Prostate gland (tissue), 2 donors: ENCODE measurements around the gene ABCF2.

Experiments
- POLR2A ChIP-seq: fragments of 450-650 bp; IDR thresholded peaks from one replicate; pipeline ENCODE4 v1.6.1; 2016; ENCODE audit warnings: antibody characterized with exemption, mild to moderate bottlenecking
- POLR2AphosphoS5 ChIP-seq: sonication (generic); formaldehyde crosslinking; IDR thresholded peaks from one replicate; pipeline ENCODE4 v1.6.1; 2017; ENCODE audit warnings: antibody characterized with exemption
- TF ChIP-seq, protein P1 (sequence below), 4 experiments: fragments of 200-600 bp in 2 of 4; fragments of 450-650 bp in 2 of 4; sonication (generic) in 2 of 4; IDR thresholded peaks; 1 replicate in 3 of 4; 2 replicates in 1 of 4; pipeline ENCODE4 v1.5.1; 2016 to 2019; ENCODE audit warnings: antibody characterized with exemption in 4 of 4, mild to moderate bottlenecking in 2 of 4, moderate library complexity in 2 of 4

DNA sequence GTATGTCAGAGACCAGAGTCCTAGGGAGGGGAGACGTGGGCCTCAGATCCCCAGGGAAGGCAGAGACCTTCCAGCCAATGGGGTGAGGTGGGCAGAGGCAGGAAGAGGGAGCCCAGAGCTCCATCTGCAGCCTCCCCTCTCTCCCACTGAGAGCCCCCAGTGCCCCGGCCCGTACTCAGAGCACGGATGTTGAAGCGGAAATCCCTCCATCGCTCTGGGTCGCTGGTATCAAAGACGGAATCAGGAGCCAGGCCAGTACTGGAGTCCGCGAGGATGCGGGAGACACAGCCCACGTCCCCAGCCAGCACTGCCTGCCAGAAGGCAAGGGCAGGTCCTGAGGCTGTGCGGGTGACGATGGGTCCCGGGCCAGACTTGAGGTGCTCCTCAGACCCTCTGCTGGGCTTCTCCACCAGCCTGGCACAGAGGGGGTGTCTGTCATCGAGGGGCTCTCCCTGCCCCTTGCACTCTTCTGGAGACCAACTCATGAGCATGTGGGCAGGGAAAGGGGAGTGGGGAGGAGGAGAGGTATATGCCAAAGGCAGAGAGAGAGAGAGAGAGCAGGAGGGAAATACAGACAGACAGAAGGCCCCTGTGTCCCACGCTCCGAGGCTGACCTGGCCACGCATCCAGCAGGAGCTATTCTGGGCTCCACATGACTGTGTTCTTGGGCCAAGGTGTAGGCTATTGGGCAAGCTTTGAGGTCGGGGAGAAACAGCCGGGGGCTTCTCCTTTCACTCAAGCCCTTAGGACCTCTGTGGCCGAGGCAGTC lies 40.2 kb downstream of the ABCF2 start, which contains the start of gene ASB10:
- TF ChIP-seq, protein P1, sequence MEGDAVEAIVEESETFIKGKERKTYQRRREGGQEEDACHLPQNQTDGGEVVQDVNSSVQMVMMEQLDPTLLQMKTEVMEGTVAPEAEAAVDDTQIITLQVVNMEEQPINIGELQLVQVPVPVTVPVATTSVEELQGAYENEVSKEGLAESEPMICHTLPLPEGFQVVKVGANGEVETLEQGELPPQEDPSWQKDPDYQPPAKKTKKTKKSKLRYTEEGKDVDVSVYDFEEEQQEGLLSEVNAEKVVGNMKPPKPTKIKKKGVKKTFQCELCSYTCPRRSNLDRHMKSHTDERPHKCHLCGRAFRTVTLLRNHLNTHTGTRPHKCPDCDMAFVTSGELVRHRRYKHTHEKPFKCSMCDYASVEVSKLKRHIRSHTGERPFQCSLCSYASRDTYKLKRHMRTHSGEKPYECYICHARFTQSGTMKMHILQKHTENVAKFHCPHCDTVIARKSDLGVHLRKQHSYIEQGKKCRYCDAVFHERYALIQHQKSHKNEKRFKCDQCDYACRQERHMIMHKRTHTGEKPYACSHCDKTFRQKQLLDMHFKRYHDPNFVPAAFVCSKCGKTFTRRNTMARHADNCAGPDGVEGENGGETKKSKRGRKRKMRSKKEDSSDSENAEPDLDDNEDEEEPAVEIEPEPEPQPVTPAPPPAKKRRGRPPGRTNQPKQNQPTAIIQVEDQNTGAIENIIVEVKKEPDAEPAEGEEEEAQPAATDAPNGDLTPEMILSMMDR (IDR thresholded peaks at IDR 0.05): no peak
- TF ChIP-seq POLR2A: no peak
- no peak for TF ChIP-seq POLR2AphosphoS5
